Panc1 (cell line): ENCODE results near the gene PAK1. TPM values are rescaled to one million over a fixed set of nuclear protein-coding genes. Genes with fewer than 3 reads are reported as not detected.

Experiments
- ATAC-seq: fragments of 200-7000 bp; cut with Tn5 transposase; 2 replicates; pipeline ENCODE4 v1.9.1; 2020; ENCODE audit warnings: mild to moderate bottlenecking, moderate library complexity
- BruUV-seq: library from RNA; stranded (reverse); fragments of 400-500 nt; replicated peaks from 2 replicates; lab custom pipeline; 2021; lab: Mats Ljungman, UMichigan
- CTCF ChIA-PET: fragments of 300-600 bp; sonication (Branson Sonifier 250); formaldehyde crosslinking; loops from one replicate; lab custom pipeline; 2022; ENCODE audit warnings: antibody characterized with exemption; lab: Charles Lee
- POLR2A ChIA-PET: fragments of 300-600 bp; sonication (Branson Sonifier 250); formaldehyde crosslinking; loops from one replicate; lab custom pipeline; 2022; ENCODE audit warnings: antibody characterized with exemption; lab: Charles Lee
- DNase-seq: peaks from one replicate; pipeline ENCODE4 v3.0.0-alpha.2; 2010; ENCODE audit warnings: low read depth, low spot score
- H3K27ac ChIP-seq: 2 replicates; pipeline ENCODE4 v1.5.1; 2011; ENCODE audit warnings: mild to moderate bottlenecking, low read length, inconsistent platforms
- H3K27me3 ChIP-seq: fragments of 200-500 bp; sonication (Bioruptor generic); 2 replicates; pipeline ENCODE4 v1.6.0; 2014; ENCODE audit warnings: low read length, inconsistent platforms; ENCODE audit not compliant: control insufficient read depth, insufficient read depth
- H3K36me3 ChIP-seq: fragments of 200-500 bp; sonication (Bioruptor generic); 2 replicates; pipeline ENCODE4 v1.5.1; 2014; ENCODE audit warnings: inconsistent platforms, mild to moderate bottlenecking, low read length, moderate library complexity; ENCODE audit not compliant: control insufficient read depth, insufficient read depth
- H3K4me1 ChIP-seq: 2 replicates; pipeline ENCODE4 v1.5.1; 2011; ENCODE audit warnings: inconsistent platforms, mild to moderate bottlenecking, low read length, moderate library complexity; ENCODE audit not compliant: control insufficient read depth, insufficient read depth
- H3K4me3 ChIP-seq, 2 experiments: 2 replicates each; pipeline ENCODE4 v1.5.1; 2011 to 2012; ENCODE audit warnings: low read depth in 2 of 2, low read length in 2 of 2, mild to moderate bottlenecking in 2 of 2, inconsistent platforms in 1 of 2, moderate library complexity in 1 of 2
- H3K9me3 ChIP-seq: fragments of 200-500 bp; sonication (Bioruptor generic); 2 replicates; pipeline ENCODE4 v1.5.1; 2014; ENCODE audit warnings: low read depth, mild to moderate bottlenecking, inconsistent platforms, low read length, moderate library complexity; ENCODE audit not compliant: control insufficient read depth, insufficient read depth
- POLR2AphosphoS5 ChIP-seq: IDR thresholded peaks from 2 replicates; pipeline ENCODE4 v1.6.1; 2012; ENCODE audit warnings: mild to moderate bottlenecking, low read depth, low read length, moderate library complexity
- SIN3A ChIP-seq: IDR thresholded peaks from 2 replicates; pipeline ENCODE4 v1.6.1; 2012; ENCODE audit warnings: low read depth, mild to moderate bottlenecking, low read length, moderate library complexity, borderline replicate concordance; ENCODE audit not compliant: insufficient read depth
- TCF7L2 ChIP-seq: IDR thresholded peaks from 2 replicates; pipeline ENCODE4 v1.6.1; 2011; ENCODE audit warnings: mild to moderate bottlenecking, low read depth, low read length, inconsistent platforms
- in situ Hi-C: cut with HindIII; loops from 2 replicates; pipeline ENCODE4 v1.10.0; 2016; ENCODE audit warnings: low sequenced_read_pairs, low pct_unique_long_range_greater_than_20kb
- intact Hi-C: fragments of 100-400 bp; cut with micrococcal nuclease; formaldehyde crosslinking; loops from one replicate; pipeline ENCODE4 v1.10.0; 2022; ENCODE audit not compliant: unreplicated experiment
- total RNA-seq: library from RNA; stranded (reverse); gene quantifications from one replicate; pipeline ENCODE4 v1.2.1, GENCODE V29; 2021; ENCODE audit not compliant: unreplicated experiment
- TF ChIP-seq, protein P1 (sequence below): fragments of 450-650 bp; IDR thresholded peaks from 2 replicates; pipeline ENCODE4 v1.5.1; 2017; ENCODE audit warnings: mild to moderate bottlenecking
- TF ChIP-seq, protein P2 (sequence below), 2 experiments: IDR thresholded peaks; 2 replicates each; pipeline ENCODE4 v1.6.1; 2011 to 2012; ENCODE audit warnings: low read depth in 2 of 2, control low read depth in 1 of 2, low read length in 1 of 2, mild to moderate bottlenecking in 1 of 2, moderate library complexity in 1 of 2; ENCODE audit not compliant: insufficient read depth in 1 of 2

Gene PAK1
- total RNA-seq, 1 experiment from 2014 or later, result 38.2 TPM

DNA sequence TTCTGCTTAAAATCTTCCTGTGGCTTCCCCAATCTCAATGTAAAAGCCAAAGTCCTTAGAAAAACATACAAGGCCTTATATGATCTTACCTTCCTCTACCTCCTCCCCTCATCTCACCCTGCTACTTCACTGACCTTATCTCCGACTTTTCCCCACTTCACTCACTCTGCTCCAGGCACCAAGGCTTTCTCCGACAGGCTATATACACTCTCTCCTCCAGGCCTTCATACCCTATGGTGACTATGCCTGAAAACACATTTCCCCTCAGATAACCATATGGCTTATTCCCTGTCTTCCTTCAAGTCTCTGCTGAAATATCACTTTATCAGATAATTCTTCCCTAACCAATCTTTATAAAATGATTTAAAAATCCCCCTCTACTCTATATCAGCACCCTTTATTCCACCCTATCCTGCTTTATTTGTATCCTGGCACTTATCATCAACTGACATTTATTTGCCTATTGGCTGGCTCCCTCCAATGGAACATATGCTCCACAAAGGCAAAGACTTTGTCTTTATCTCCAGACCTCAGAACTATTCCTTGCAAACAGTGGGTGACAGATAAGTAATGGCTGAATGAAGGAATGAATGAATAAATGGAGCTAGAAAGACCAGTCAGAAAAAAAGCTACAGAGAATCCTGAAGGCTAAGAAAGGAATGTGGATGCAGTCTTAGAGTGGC lies 52.7 kb downstream of the PAK1 start:
- Histone ChIP-seq H3K36me3 (no peaks in the 10 kb centered on the region), H3K4me3 (no peak overlapping the region), H3K4me1 (no peaks in the 10 kb centered on the region), H3K9me3 (no peaks in the 10 kb centered on the region), H3K27me3 (no peaks in the 10 kb centered on the region), H3K27ac (no peak overlapping the region)
- POLR2A ChIA-PET, result no interaction called here
- no TSS peak for BruUV-seq
- in situ Hi-C loops, result no loop called here
- TF ChIP-seq, protein P1, sequence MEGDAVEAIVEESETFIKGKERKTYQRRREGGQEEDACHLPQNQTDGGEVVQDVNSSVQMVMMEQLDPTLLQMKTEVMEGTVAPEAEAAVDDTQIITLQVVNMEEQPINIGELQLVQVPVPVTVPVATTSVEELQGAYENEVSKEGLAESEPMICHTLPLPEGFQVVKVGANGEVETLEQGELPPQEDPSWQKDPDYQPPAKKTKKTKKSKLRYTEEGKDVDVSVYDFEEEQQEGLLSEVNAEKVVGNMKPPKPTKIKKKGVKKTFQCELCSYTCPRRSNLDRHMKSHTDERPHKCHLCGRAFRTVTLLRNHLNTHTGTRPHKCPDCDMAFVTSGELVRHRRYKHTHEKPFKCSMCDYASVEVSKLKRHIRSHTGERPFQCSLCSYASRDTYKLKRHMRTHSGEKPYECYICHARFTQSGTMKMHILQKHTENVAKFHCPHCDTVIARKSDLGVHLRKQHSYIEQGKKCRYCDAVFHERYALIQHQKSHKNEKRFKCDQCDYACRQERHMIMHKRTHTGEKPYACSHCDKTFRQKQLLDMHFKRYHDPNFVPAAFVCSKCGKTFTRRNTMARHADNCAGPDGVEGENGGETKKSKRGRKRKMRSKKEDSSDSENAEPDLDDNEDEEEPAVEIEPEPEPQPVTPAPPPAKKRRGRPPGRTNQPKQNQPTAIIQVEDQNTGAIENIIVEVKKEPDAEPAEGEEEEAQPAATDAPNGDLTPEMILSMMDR, result no peak
- no peak for TF ChIP-seq TCF7L2
- no peak for ATAC-seq
- intact Hi-C loops, result no loop called here
- DNase-seq, result no peak
- CTCF ChIA-PET, result no interaction called here

DNA sequence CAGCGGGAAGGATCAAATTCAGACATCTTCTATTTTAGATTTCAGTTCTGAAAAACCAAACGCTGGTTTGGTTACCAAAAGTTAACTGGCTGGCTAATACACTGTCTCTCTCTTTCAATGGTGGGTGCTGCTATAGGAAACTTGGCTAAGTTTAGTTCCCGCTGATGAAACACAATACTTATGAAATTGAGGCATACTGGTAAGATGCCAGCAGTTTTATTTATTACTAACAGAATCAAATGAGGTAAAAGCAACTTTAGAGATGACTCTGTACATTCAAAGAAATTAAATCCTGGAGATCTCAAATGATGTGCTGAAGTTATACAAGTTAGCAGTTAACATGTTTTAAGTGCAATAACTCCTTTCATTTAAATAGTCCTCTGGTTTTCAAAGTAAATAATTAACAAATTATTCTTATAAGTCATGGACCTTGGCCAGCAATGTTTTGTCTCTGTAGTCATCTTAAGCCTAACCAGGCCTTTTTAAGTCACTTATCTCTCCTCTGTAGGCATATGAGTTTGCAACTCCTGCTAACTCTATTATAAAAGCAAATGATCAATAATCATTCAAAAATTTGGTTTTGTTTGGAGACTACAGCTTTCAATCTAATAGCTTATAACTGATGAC lies 54.8 kb downstream of the PAK1 start:
- no peak overlapping the region for H3K27ac ChIP-seq
- intact Hi-C loops (no loop called here), in situ Hi-C loops (no loop called here)
- no peaks in the 10 kb centered on the region for H3K36me3 ChIP-seq
- BruUV-seq, result no TSS peak
- TF ChIP-seq POLR2AphosphoS5 (no peak), SIN3A (no peak), TCF7L2 (no peak)
- TF ChIP-seq, protein P2, sequence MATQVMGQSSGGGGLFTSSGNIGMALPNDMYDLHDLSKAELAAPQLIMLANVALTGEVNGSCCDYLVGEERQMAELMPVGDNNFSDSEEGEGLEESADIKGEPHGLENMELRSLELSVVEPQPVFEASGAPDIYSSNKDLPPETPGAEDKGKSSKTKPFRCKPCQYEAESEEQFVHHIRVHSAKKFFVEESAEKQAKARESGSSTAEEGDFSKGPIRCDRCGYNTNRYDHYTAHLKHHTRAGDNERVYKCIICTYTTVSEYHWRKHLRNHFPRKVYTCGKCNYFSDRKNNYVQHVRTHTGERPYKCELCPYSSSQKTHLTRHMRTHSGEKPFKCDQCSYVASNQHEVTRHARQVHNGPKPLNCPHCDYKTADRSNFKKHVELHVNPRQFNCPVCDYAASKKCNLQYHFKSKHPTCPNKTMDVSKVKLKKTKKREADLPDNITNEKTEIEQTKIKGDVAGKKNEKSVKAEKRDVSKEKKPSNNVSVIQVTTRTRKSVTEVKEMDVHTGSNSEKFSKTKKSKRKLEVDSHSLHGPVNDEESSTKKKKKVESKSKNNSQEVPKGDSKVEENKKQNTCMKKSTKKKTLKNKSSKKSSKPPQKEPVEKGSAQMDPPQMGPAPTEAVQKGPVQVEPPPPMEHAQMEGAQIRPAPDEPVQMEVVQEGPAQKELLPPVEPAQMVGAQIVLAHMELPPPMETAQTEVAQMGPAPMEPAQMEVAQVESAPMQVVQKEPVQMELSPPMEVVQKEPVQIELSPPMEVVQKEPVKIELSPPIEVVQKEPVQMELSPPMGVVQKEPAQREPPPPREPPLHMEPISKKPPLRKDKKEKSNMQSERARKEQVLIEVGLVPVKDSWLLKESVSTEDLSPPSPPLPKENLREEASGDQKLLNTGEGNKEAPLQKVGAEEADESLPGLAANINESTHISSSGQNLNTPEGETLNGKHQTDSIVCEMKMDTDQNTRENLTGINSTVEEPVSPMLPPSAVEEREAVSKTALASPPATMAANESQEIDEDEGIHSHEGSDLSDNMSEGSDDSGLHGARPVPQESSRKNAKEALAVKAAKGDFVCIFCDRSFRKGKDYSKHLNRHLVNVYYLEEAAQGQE (IDR thresholded peaks at IDR 0.05; ENCODE audit: insufficient read depth in 1 of 2, low read depth in 2 of 2, low read length in 1 of 2), result no peak
- TF ChIP-seq, protein P1, result no peak
- DNase-seq (no peak), ATAC-seq (no peak)
- H3K27me3 ChIP-seq, result no peaks in the 10 kb centered on the region
- no peak overlapping the region for H3K4me3 ChIP-seq
- no peaks in the 10 kb centered on the region for H3K4me1 ChIP-seq
- ChIA-PET POLR2A (no interaction called here), CTCF (no interaction called here)
- H3K9me3 ChIP-seq, result no peaks in the 10 kb centered on the region
